ENCODE results near the gene KCNMB2.

The KCNMB2 gene

DNA sequence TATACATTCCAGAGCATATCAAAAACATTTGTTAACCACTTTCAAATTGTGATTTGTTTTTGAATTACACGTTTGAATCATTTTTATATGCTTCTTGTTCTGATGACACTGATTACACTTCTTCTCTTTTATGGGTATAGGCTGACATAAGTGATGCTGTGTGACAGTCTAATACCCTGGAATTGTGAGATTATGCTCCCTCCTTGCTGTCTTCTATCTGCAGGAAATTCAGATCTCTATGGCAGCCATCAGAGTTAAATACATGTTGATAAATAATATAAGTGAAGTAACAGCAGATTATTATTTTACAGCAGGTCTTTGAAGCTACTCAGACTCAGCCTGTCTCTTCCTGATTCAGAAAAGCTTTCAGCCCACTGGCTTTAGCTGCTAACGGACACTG, 286.5 kb downstream of the KCNMB2 start:
- no peaks in the 10 kb centered on the region for H3K9me3 ChIP-seq (ENCODE audit: control insufficient read depth, insufficient read depth, low read length)
- H3K36me3 ChIP-seq (ENCODE audit: control insufficient read depth, insufficient read depth, low read length) = no peaks in the 10 kb centered on the region
- H3K27me3 ChIP-seq (ENCODE audit: control insufficient read depth, insufficient read depth, low read length) = no peaks in the 10 kb centered on the region
- no peak overlapping the region for H3K4me3 ChIP-seq (ENCODE audit: low read depth, low read length)
- H3K27ac ChIP-seq (ENCODE audit: low read depth, low read length) = no peak overlapping the region
- H3K9ac ChIP-seq (ENCODE audit: low read depth, low read length) = no peak overlapping the region
- peaks cover 10% of the 10 kb centered on the region for H3K4me1 ChIP-seq (ENCODE audit: control insufficient read depth, insufficient read depth, low read length)

DNA sequence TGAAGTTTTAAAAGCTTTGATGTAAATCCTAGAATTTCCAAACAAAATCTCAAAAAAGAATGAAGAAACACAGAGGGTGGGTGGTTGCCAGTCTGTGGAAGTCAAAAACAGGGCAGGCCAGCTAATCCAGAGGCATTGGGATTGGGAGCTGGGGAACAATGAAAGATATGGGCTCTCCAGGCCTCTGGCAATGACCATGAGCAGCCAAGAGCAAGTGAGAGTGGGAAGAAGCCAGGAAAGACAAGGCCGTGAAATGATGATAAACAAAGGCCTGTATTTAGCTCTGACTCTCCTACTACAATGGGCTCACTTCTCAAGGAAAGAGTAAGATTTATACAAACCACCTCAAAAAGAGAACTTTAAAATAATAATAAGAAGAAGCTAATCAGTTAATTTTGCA, 286.9 kb downstream of the KCNMB2 start:
- Histone ChIP-seq H3K9me3 (ENCODE audit: control insufficient read depth, insufficient read depth, low read length) (no peaks in the 10 kb centered on the region), H3K27me3 (ENCODE audit: control insufficient read depth, insufficient read depth, low read length) (no peaks in the 10 kb centered on the region), H3K9ac (ENCODE audit: low read depth, low read length) (no peak overlapping the region), H3K4me3 (ENCODE audit: low read depth, low read length) (no peak overlapping the region), H3K27ac (ENCODE audit: low read depth, low read length) (no peak overlapping the region), H3K36me3 (ENCODE audit: control insufficient read depth, insufficient read depth, low read length) (no peaks in the 10 kb centered on the region), H3K4me1 (ENCODE audit: control insufficient read depth, insufficient read depth, low read length) (peaks cover 14% of the 10 kb centered on the region)

DNA sequence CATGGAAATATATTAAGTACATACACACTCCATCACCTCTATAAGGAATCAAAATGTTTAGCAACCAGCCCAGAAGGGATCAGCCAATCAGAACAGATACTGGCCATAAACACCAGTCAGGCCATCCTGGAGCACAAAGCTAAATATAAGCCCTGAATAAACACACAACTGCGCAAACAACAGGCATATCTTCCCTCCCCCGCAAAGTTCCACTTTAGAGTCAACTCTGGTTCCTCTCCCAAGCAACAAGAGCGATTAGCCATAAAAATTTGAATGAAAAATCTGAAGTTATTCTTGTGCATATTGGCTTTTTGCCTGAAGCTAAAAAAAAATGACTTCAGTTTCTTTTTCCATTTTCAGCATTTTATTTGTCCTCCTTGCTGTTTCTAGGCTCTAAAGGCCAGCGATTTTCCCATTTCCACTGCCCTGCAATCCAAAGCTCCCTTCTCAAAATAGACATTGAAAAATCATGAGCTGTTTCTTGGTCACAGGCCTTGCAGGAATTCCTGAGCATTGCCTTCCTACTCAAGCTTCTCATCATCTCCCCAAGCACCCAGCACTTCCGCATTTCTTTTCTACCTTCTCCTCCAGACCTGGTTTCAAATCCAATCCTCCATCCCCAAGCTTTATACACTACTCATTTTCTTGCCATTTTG, 287.5 kb downstream of the KCNMB2 start:
- Histone ChIP-seq H3K4me3 (ENCODE audit: low read depth, low read length) (no peak overlapping the region), H3K36me3 (ENCODE audit: control insufficient read depth, insufficient read depth, low read length) (no peaks in the 10 kb centered on the region), H3K4me1 (ENCODE audit: control insufficient read depth, insufficient read depth, low read length) (peaks cover 19% of the 10 kb centered on the region), H3K9ac (ENCODE audit: low read depth, low read length) (no peak overlapping the region), H3K27ac (ENCODE audit: low read depth, low read length) (no peak overlapping the region), H3K27me3 (ENCODE audit: control insufficient read depth, insufficient read depth, low read length) (no peaks in the 10 kb centered on the region), H3K9me3 (ENCODE audit: control insufficient read depth, insufficient read depth, low read length) (no peaks in the 10 kb centered on the region)

DNA sequence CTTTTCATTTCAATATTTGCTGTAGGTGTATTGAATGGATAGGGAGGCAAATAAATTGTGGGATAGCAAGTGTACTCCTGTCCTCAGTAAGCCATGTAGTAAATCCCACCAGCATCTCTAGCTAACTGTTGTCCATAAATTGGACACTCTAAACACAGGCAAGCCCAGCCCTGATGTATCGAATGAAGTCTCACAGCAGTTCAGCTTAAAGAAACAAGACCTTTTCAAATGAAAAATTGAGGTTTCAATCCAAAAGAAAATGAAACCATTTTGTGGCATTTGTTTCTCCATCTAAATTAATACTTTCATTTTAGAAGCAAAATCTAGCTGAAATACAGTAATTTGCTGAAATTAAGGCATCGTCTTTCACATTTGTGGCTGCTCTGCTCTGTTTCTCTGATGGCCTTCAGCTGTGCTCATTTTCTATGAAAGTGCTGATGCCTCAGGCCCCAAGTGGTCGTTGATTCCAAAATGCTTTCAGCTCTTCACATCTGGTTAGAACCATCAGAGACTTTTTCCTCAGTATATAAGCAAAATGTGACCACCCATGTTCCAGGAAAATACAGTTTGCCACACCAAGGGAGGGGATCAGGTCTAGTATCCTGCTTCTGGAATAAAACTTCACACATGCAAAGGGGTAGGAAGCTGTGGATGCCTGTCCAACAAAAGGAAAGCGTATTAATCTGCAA, 290.3 kb downstream of the KCNMB2 start:
- Histone ChIP-seq H3K4me1 (ENCODE audit: control insufficient read depth, insufficient read depth, low read length) (peaks cover 19% of the 10 kb centered on the region), H3K9me3 (ENCODE audit: control insufficient read depth, insufficient read depth, low read length) (no peaks in the 10 kb centered on the region), H3K9ac (ENCODE audit: low read depth, low read length) (no peak overlapping the region), H3K27ac (ENCODE audit: low read depth, low read length) (no peak overlapping the region), H3K27me3 (ENCODE audit: control insufficient read depth, insufficient read depth, low read length) (no peaks in the 10 kb centered on the region), H3K4me3 (ENCODE audit: low read depth, low read length) (no peak overlapping the region), H3K36me3 (ENCODE audit: control insufficient read depth, insufficient read depth, low read length) (no peaks in the 10 kb centered on the region)

DNA sequence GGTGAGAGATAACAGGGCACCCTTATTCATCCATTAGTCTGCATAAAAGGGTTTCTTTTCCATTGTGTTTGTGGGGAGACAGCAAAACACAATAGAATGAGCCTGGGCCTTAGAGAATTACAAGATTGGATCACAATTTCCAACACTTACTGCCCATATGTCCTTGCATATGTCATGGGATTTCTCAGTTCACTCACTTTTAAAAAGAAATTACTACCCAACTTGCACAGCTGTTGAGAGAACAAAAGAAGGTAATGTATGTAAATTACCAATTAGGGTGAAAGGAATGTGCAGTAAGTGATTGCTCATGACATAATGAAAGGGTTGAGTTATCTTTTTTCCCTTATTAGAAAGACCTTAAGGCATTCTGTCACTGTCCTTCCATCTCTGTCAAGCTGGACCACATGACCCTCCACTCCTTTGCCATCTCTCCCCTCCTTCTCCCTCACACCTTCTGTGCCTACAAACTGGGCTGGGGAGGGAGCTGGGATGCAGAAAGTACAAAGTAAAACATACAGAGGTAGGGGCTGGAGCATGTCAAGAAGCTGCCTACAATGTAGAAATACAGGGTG, 291.1 kb downstream of the KCNMB2 start:
- no peaks in the 10 kb centered on the region for H3K27me3 ChIP-seq (ENCODE audit: control insufficient read depth, insufficient read depth, low read length)
- H3K9ac ChIP-seq (ENCODE audit: low read depth, low read length) = no peak overlapping the region
- H3K4me3 ChIP-seq (ENCODE audit: low read depth, low read length) = no peak overlapping the region
- no peak overlapping the region for H3K27ac ChIP-seq (ENCODE audit: low read depth, low read length)
- no peaks in the 10 kb centered on the region for H3K36me3 ChIP-seq (ENCODE audit: control insufficient read depth, insufficient read depth, low read length)
- H3K4me1 ChIP-seq (ENCODE audit: control insufficient read depth, insufficient read depth, low read length) = peaks cover 19% of the 10 kb centered on the region
- H3K9me3 ChIP-seq (ENCODE audit: control insufficient read depth, insufficient read depth, low read length) = no peaks in the 10 kb centered on the region

DNA sequence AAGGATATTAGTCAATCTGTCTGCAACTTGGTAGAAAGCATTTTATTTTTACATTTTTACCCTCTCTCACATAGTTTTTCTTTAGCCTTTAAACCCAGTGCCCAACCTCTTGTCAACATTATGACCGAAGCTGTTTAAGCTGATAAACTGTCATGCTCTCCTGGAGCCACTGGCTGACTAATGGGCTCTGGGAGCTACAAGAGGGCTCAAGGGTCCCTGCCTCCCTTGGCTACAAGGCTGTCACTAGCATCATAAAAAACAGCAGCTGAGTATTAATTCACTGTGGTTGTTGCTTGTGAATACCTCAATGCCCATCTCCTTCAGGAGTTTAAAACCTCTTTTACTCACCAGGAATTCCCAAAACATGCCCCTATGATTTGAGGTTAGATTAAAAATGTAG, 297.5 kb downstream of the KCNMB2 start:
- H3K36me3 ChIP-seq (ENCODE audit: control insufficient read depth, insufficient read depth, low read length) = no peaks in the 10 kb centered on the region

DNA sequence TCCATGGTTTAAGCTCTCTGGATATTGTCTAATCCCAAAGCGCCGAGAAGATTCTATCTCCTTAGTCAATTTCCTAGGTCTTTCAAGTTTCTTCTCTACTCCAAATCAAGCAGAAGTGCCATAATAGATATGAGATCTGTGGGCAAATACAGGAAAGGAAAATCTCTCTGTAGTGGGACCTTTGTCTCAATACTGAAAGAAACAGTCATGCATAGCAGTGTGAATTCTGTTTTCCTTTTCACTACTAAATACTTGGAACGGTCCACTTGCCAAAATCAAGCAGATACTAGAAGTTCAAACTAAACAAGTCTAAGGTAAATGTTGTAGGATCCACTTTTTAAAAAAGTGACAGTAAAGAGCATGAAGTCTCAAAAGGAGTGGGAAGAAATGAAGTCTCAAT, 298.8 kb downstream of the KCNMB2 start:
- H3K9me3 ChIP-seq (ENCODE audit: control insufficient read depth, insufficient read depth, low read length) = 0 out of 2 replicates have a peak, but pooled peaks cover under 1% of the 10 kb centered on the region
- no peak overlapping the region for H3K4me3 ChIP-seq (ENCODE audit: low read depth, low read length)
- H3K27me3 ChIP-seq (ENCODE audit: control insufficient read depth, insufficient read depth, low read length) = no peaks in the 10 kb centered on the region
- no peaks in the 10 kb centered on the region for H3K4me1 ChIP-seq (ENCODE audit: control insufficient read depth, insufficient read depth, low read length)
- no peaks in the 10 kb centered on the region for H3K36me3 ChIP-seq (ENCODE audit: control insufficient read depth, insufficient read depth, low read length)
- H3K27ac ChIP-seq (ENCODE audit: low read depth, low read length) = no peak overlapping the region
- no peak overlapping the region for H3K9ac ChIP-seq (ENCODE audit: low read depth, low read length)

More for the DNA sequence above, 297.5 kb downstream of the KCNMB2 start:
- Histone ChIP-seq H3K4me1 (ENCODE audit: control insufficient read depth, insufficient read depth, low read length) (no peaks in the 10 kb centered on the region), H3K4me3 (ENCODE audit: low read depth, low read length) (no peak overlapping the region), H3K9ac (ENCODE audit: low read depth, low read length) (no peak overlapping the region), H3K27ac (ENCODE audit: low read depth, low read length) (no peak overlapping the region), H3K27me3 (ENCODE audit: control insufficient read depth, insufficient read depth, low read length) (no peaks in the 10 kb centered on the region), H3K9me3 (ENCODE audit: control insufficient read depth, insufficient read depth, low read length) (no peaks in the 10 kb centered on the region)

DNA sequence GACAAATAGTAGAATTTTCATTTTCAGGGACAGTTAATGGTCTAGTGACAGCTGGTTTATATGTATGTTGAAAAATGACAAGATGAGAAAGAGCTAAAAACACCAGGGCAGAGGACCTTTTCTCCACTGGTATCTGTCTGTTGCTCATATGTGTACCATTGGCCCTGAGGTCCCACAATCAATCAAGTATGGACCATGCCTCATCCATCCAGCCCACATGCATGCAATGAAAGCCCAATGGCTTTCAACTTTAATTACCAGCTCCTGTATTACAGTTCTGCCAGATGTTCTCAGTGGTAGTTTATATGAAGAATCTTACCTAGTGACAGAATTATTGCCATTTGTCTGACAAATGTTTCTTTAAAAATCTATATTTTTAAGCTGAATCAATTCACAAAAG, 301.3 kb downstream of the KCNMB2 start:
- no peaks in the 10 kb centered on the region for H3K36me3 ChIP-seq (ENCODE audit: control insufficient read depth, insufficient read depth, low read length)
- no peak overlapping the region for H3K27ac ChIP-seq (ENCODE audit: low read depth, low read length)
- peaks cover 5% of the 10 kb centered on the region; the same call in 1 of the 2 replicates for H3K9me3 ChIP-seq (ENCODE audit: control insufficient read depth, insufficient read depth, low read length)
- H3K4me1 ChIP-seq (ENCODE audit: control insufficient read depth, insufficient read depth, low read length) = no peaks in the 10 kb centered on the region
- H3K27me3 ChIP-seq (ENCODE audit: control insufficient read depth, insufficient read depth, low read length) = no peaks in the 10 kb centered on the region
- no peak overlapping the region for H3K9ac ChIP-seq (ENCODE audit: low read depth, low read length)
- no peak overlapping the region for H3K4me3 ChIP-seq (ENCODE audit: low read depth, low read length)

DNA sequence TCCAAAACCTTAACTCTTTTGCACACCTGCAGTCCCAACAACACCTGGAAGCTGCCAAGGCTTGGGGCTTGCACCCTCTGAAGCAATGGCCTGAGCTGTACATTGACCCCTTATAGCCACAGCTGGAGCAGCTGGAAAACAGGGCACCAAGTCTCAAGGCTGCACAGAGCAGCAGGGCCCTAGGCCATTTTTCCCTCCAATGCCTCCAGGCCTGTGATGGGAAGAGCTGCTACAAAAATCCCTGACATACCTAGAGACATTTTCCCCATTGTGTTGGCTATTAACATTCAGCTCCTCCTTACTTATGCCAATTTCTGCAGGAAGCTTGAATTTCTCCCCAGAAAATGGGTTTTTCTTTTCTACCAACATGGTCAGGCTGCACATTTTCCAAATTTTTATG, 304.4 kb downstream of the KCNMB2 start:
- Histone ChIP-seq H3K27ac (ENCODE audit: low read depth, low read length) (no peak overlapping the region), H3K9me3 (ENCODE audit: control insufficient read depth, insufficient read depth, low read length) (peaks cover 5% of the 10 kb centered on the region; the same call in 1 of the 2 replicates), H3K36me3 (ENCODE audit: control insufficient read depth, insufficient read depth, low read length) (no peaks in the 10 kb centered on the region), H3K4me1 (ENCODE audit: control insufficient read depth, insufficient read depth, low read length) (peaks cover 3% of the 10 kb centered on the region; the same call in 1 of the 2 replicates), H3K27me3 (ENCODE audit: control insufficient read depth, insufficient read depth, low read length) (no peaks in the 10 kb centered on the region), H3K4me3 (ENCODE audit: low read depth, low read length) (no peak overlapping the region), H3K9ac (ENCODE audit: low read depth, low read length) (no peak overlapping the region)

DNA sequence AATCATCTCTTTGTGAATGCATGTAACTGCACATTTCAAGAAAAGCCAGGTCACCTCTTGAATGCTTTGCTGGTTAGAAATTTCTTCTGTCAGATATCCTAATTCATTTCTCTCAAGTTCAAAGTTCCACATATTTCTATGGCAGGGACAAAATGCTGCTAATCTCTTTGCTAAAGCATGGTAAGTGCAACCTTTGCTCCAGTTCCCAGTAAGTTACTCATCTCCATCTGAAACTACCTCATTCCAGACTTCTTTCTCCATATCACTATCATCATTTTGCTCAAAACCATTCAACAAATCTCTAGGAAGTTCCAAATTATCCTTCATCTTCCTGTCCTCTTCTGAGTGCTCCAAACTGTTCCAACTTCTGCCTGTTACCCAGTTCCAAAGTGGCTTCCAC, 304.8 kb downstream of the KCNMB2 start:
- no peak overlapping the region for H3K9ac ChIP-seq (ENCODE audit: low read depth, low read length)
- H3K27me3 ChIP-seq (ENCODE audit: control insufficient read depth, insufficient read depth, low read length) = no peaks in the 10 kb centered on the region
- peaks cover 3% of the 10 kb centered on the region; the same call in 1 of the 2 replicates for H3K4me1 ChIP-seq (ENCODE audit: control insufficient read depth, insufficient read depth, low read length)
- H3K27ac ChIP-seq (ENCODE audit: low read depth, low read length) = no peak overlapping the region
- no peaks in the 10 kb centered on the region for H3K36me3 ChIP-seq (ENCODE audit: control insufficient read depth, insufficient read depth, low read length)
- H3K9me3 ChIP-seq (ENCODE audit: control insufficient read depth, insufficient read depth, low read length) = peaks cover 5% of the 10 kb centered on the region; the same call in 1 of the 2 replicates
- H3K4me3 ChIP-seq (ENCODE audit: low read depth, low read length) = no peak overlapping the region

DNA sequence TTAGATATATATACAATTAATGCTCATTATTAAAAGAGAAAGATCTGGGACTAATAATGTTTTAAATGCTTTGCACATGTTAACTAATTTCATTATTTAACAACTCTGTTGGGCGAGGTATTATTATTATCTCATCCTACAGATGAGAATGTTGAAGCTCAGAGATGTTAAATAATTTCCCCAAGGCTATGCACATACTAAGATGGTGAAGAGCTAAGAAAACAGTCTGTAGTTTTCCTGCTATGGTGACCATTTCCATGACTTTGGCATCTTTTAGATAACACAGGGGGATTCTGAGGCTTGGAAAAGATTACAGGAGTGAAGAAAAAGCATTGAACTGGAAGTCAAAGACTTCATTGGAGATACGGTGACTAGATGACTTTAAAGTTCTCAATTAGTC, 308.7 kb downstream of the KCNMB2 start:
- no peaks in the 10 kb centered on the region for H3K36me3 ChIP-seq (ENCODE audit: control insufficient read depth, insufficient read depth, low read length)
- H3K27me3 ChIP-seq (ENCODE audit: control insufficient read depth, insufficient read depth, low read length) = no peaks in the 10 kb centered on the region
- peaks cover 5% of the 10 kb centered on the region; the same call in 1 of the 2 replicates for H3K9me3 ChIP-seq (ENCODE audit: control insufficient read depth, insufficient read depth, low read length)
- no peak overlapping the region for H3K4me3 ChIP-seq (ENCODE audit: low read depth, low read length)
- peaks cover 7% of the 10 kb centered on the region; the same call in 1 of the 2 replicates for H3K4me1 ChIP-seq (ENCODE audit: control insufficient read depth, insufficient read depth, low read length)
- no peak overlapping the region for H3K27ac ChIP-seq (ENCODE audit: low read depth, low read length)
- H3K9ac ChIP-seq (ENCODE audit: low read depth, low read length) = no peak overlapping the region
